Suppressor macrophage treated with lipopolysaccharide for 4 hours (primary cell): ENCODE data around the gene FSD1L.

Source experiments
- DNase-seq: peaks from one replicate; pipeline ENCODE4 v3.0.0-alpha.2; 2020

Gene FSD1L

GRCh38 chr9:105436783-105437182, 11.1 kb upstream of the FSD1L start:
- no peak for DNase-seq

- no peak for DNase-seq
Measured at GRCh38 chr9:105437704-105438103, 10.1 kb upstream of the FSD1L start.

GRCh38 chr9:105438141-105438806, 9.6 kb upstream of the FSD1L start:
- DNase-seq, result no peak

GRCh38 chr9:105439428-105439827, 8.4 kb upstream of the FSD1L start:
- DNase-seq, result peak; percentile 21

- DNase-seq, result no peak
Measured at GRCh38 chr9:105441616-105442160, 6.1 kb upstream of the FSD1L start.

GRCh38 chr9:105443121-105443520, 4.7 kb upstream of the FSD1L start:
- no peak for DNase-seq

- DNase-seq, result no peak
Measured at GRCh38 chr9:105444130-105444529, 3.7 kb upstream of the FSD1L start.

GRCh38 chr9:105445203-105445881, 2.5 kb upstream of the FSD1L start:
- DNase-seq, result no peak

GRCh38 chr9:105447386-105447813, 434 bp upstream of the FSD1L start:
- DNase-seq, result no peak

GRCh38 chr9:105449081-105449480, 1.2 kb downstream of the FSD1L start:
- no peak for DNase-seq

- no peak for DNase-seq
Measured at GRCh38 chr9:105452185-105452584, 4.4 kb downstream of the FSD1L start.

- no peak for DNase-seq
Measured at GRCh38 chr9:105455836-105456475, 8.1 kb downstream of the FSD1L start.

GRCh38 chr9:105457560-105458294, 9.9 kb downstream of the FSD1L start:
- DNase-seq, result no peak

- DNase-seq, result no peak
Measured at GRCh38 chr9:105458404-105458803, 10.6 kb downstream of the FSD1L start.

GRCh38 chr9:105459336-105459735, 11.5 kb downstream of the FSD1L start:
- DNase-seq, result peak; percentile 25

- DNase-seq, result no peak
Measured at GRCh38 chr9:105466898-105467455, 19.1 kb downstream of the FSD1L start.

- DNase-seq, result no peak
Measured at GRCh38 chr9:105468875-105469274, 21.0 kb downstream of the FSD1L start.

- DNase-seq, result no peak
Measured at GRCh38 chr9:105473221-105473620, 25.4 kb downstream of the FSD1L start.

GRCh38 chr9:105475302-105475701, 27.5 kb downstream of the FSD1L start:
- peak; percentile 51 for DNase-seq

- no peak for DNase-seq
Measured at GRCh38 chr9:105479846-105480245, 32.0 kb downstream of the FSD1L start.

- DNase-seq, result no peak
Measured at GRCh38 chr9:105483618-105484017, 35.8 kb downstream of the FSD1L start.

GRCh38 chr9:105484226-105484625, 36.4 kb downstream of the FSD1L start:
- no peak for DNase-seq

- DNase-seq, result peak; percentile 27
Measured at GRCh38 chr9:105485131-105485530, 37.3 kb downstream of the FSD1L start.
